K562 treated with DMSO at 1 percent for 48 hours (cell line): ENCODE results near the gene NFATC2IP. TPM values are rescaled to one million over a fixed set of nuclear protein-coding genes. Genes with fewer than 3 reads are reported as not detected.

ENCODE experiments used
- total RNA-seq: library from RNA; unstranded; fragments of 300-600 nt; gene quantifications from 2 replicates; pipeline ENCODE4 v1.2.3, GENCODE V29; 2022; ENCODE audit warnings: low replicate concordance; ENCODE audit errors: extremely low read depth

NFATC2IP gene
- total RNA-seq: not detected in 2 replicates

GRCh38 chr16:28950648-28951409, at the start of gene NFATC2IP:
Gene NFATC2IP, plus strand, starts transcription at chr16:28950937. Its CDS starts 75 bp downstream, at chr16:28951012.

DNA sequence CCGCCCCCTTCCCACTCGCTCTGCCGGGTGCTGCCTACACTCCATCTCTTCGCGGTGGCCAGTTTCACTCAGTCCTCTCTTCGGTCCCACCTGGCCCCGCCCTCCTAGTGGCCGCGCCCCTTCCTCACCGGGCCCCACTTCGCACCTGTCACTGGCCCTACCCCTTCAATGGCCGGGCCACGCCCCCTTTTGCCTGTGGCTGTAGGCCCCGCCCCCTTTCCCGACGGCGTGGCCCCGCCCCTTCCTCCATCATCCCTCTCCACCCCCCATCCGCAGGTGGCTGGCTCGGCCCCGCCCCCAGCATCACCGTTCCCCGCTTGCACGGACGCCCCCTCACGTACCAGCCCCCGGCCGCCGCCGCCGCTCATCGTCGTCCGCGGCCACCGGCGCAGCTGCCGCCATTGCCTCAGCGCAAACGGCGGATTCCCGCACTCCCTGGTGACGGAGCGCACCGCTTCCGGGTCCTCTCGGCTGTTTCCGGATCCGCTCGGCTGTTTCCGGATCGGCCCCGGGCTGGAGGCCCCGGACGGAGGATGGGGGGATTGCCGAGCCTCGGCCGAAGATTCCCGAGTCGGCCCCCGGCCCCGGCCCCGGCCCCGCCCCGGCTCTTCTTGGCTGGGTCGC, 25.9 kb upstream of the NFATC2IP start, which contains the start of gene RABEP2:
Gene RABEP2 (minus strand): TSS at position 477 of the 624 bp plus-strand sequence. CDS start 75 bp downstream, at position 402.

DNA sequence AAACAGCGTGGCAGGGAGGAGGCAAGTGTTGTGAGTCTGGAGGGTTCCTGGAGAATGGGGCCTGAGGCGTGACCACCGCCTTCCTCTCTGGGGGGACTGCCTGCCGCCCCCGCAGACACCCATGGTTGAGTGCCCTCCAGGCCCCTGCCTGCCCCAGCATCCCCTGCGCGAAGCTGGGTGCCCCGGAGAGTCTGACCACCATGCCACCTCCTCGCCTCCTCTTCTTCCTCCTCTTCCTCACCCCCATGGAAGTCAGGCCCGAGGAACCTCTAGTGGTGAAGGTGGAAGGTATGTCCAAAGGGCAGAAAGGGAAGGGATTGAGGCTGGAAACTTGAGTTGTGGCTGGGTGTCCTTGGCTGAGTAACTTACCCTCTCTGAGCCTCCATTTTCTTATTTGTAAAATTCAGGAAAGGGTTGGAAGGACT, 18.9 kb upstream of the NFATC2IP start, which contains the start of gene CD19:
Gene CD19 (plus strand): TSS at position 171 of the 425 bp plus-strand sequence. CDS start 30 bp downstream, at position 201.

DNA sequence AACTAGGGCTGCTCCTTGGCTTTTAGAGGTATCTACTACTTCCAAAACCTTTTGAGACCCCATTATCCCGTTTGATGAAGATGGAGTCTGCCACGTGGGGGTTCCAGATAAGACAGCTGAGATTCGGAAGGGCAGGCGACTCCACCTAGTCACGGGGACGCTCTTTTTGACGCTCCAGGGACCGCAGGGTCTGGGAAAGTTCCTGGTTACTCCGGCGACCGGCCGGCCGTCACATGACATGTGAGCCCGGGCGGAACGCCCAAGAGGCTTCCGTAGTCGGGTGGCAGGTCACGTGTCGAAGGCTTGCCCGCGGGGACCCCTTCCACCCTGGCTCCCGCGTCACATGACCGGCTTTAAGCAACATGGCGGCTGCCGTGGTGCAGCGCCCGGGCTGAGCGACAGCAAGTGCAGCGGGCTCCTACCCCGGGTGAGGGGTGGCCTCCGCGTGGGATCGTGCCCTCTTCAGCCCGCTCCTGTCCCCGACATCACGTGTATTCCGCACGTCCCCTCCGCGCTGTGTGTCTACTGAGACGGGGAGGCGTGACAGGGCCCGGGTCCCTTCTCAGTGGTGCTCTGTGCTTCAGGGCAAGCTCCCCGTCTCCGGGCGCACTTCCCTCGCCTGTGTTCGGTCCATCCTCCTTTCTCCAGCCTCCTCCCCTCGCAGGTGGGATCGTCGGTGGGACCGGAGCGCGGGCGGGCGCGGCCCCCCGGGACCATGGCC, 23.9 kb downstream of the NFATC2IP start, which contains the start of gene SPNS1:
Gene SPNS1 (plus strand): TSS at position 342 of the 721 bp plus-strand sequence. CDS start 374 bp downstream, at position 716.

GRCh38 chr16:28984619-28985135, 33.9 kb downstream of the NFATC2IP start, which contains the start of gene LAT:
Gene LAT, plus strand, starts transcription at chr16:28985052. Its CDS starts 366 bp downstream, at chr16:28985418.

Other genes starting within 250 kb of the NFATC2IP start
- not detected in 2 replicates for gene EIF3C, start 239.5 kb upstream of the NFATC2IP start, total RNA-seq
- gene NPIPB9, start 199.2 kb upstream of the NFATC2IP start, total RNA-seq: not detected in 2 replicates
- 201 TPM in 1 of 2 replicates, not detected in the other for gene ATXN2L, start 127.9 kb upstream of the NFATC2IP start, total RNA-seq
- not detected in 2 replicates for gene TUFM, start 104.6 kb upstream of the NFATC2IP start, total RNA-seq
- not detected in 2 replicates for gene SH2B1, start 87.1 kb upstream of the NFATC2IP start, total RNA-seq
- gene ATP2A1, start 72.4 kb upstream of the NFATC2IP start, total RNA-seq: not detected in 2 replicates
- not detected in 2 replicates for gene RABEP2, start 25.7 kb upstream of the NFATC2IP start, total RNA-seq
- not detected in 2 replicates for gene CD19, start 19.0 kb upstream of the NFATC2IP start, total RNA-seq
- 1,070 TPM in 1 of 2 replicates, not detected in the other for gene SPNS1, start 23.8 kb downstream of the NFATC2IP start, total RNA-seq
- gene LAT, start 34.1 kb downstream of the NFATC2IP start, total RNA-seq: not detected in 2 replicates